HG03432 (cell line): ENCODE measurements around the gene TNK2.
A peak's percentile ranks its signal among the peaks of the same experiment; 100 is the strongest.

ENCODE experiments used
- ATAC-seq: cut with Tn5 transposase; IDR thresholded peaks from one replicate; pipeline ENCODE4 v1.9.1; 2021; ENCODE audit warnings: mild to moderate bottlenecking, moderate library complexity; ENCODE audit not compliant: unreplicated experiment

The TNK2 gene

GRCh38 chr3:195900436-195901355 is 7.7 kb downstream of the TNK2 start:
- peak; percentile 53 for ATAC-seq

DNA sequence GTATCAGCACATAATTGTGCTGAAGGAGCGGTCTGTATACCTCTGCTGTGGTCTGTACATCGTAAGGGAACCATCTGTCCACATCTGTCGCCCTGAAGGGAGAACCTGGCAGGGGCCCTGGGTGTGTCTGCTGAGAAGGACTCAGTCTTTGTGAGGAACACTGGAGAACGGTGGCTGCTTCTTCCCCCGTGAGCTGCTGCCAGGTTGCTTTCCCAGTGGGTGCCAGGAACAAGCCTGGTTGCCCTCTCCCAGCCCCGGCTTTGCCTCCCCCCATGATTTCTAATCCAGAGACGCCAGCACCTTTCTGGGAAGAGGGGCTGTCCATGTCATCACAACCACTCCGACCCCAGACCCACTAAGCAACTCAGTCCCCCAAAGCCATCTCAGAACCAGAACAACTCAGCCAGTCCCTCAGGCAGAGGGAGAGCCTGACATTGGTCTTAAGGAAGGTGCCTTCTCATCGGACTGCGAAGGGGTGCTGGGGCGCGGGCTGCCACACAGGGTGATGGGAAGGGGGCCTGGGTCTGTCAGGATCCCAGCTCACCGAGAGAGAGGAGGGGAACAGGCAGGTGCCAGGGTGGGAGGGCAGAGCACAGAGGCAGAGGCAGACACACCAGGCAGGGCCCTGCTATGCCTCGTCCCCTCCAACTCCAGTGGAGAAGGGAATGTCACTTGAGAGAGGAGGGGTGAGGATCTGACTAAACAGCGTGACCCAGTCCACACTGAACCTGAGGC is 8.5 kb downstream of the TNK2 start:
- ATAC-seq: no peak

DNA sequence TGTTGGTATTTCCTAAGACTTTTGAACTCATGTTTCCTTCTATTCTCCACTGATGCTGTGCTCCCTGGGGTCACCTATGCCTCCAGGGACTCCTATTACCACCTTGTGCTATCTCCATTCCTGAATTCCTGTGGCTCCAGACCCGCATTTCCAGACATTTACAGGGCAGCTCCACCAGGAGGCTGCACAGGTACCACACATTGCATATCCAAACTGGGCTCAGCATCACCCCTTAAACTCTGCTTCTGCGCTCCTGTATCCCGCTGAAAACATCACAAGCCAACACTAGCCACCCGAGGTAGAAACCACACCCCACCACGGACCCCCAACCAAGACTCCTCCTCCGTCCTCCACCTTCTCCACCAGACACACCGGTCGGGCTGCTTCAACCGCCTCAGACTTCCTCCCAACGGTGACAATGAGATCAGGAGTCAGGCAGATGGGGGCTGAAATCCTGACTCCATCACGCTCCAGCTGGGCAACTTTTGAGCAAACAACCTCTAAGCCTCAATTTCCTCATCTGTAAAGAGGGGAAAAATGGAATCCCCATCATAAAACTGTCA is 10.4 kb downstream of the TNK2 start:
- ATAC-seq: no peak

- ATAC-seq: no peak
Observed at GRCh38 chr3:195897081-195897852, 11.1 kb downstream of the TNK2 start.

- ATAC-seq: peak; percentile 5
Observed at GRCh38 chr3:195896361-195897080, 11.8 kb downstream of the TNK2 start.

- ATAC-seq: peak; percentile 52
Observed at GRCh38 chr3:195895861-195896360, 12.4 kb downstream of the TNK2 start.

- ATAC-seq: peak; percentile 72
Observed at GRCh38 chr3:195895078-195895860, 13.1 kb downstream of the TNK2 start.

DNA sequence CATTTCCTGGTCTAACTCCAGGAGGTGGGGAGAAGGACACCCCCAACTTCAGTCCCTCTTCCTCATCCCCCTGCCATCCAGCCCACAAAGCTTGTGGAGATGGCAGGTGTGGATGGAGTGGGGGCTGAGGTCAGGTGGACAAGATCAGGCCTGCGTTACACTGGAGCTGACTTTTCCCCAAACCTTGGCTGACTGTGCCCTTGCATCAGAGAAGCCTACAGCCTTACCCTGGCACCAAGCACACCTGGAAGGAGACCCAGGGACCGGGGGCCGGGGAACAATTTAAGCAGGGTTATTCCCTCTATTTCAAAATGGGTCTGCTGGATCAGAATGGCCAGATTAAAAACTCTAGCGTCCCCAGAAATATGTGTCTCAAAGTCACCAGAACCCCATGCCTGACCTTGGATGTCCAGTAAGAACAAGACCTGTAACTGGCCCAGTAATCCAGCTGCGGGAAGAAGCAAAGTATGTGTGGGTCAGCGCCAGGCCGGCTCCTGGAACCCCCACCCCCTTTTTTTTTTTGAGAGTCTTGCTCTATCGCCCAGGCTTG is 14.4 kb downstream of the TNK2 start:
- no peak for ATAC-seq

DNA sequence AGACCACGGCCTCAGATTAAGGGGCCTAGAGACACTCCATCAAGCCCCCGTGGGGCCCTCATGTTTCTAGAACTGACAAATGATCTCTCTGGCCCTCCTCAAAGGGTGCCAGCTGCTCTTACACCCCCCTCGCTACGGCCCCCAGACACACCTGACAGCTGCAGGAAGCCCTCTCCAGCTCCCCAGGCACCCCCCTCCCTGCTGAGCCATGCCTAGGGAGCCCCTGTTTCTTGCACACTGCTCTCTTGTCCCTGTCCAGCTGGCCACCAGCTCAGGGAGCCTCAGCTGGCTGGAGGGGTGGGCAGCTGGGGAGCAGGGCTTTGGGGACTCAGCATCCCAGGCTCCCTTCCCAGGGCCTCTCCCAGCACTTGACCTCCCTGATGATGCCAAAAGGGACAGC is 14.8 kb downstream of the TNK2 start:
- no peak for ATAC-seq

DNA sequence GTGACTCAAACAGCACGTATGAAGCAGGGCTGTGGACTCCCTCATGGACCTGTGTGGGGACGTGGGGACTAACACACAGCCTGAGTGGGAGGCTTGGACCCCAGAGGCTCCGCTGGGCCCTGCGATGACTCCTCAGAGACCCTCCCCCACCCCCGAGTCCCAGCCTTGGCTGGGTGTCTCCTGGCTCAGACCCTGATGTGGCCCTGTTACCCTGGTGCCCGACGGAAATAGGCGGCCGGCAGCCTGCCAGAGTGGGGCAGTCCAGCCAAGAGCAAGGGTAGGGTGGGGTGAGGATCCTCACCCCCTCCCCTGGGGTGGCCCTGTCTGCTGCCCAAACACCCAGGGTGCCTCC is 15.3 kb downstream of the TNK2 start:
- no peak for ATAC-seq

GRCh38 chr3:195892105-195893043 is 16.0 kb downstream of the TNK2 start:
- no peak for ATAC-seq

DNA sequence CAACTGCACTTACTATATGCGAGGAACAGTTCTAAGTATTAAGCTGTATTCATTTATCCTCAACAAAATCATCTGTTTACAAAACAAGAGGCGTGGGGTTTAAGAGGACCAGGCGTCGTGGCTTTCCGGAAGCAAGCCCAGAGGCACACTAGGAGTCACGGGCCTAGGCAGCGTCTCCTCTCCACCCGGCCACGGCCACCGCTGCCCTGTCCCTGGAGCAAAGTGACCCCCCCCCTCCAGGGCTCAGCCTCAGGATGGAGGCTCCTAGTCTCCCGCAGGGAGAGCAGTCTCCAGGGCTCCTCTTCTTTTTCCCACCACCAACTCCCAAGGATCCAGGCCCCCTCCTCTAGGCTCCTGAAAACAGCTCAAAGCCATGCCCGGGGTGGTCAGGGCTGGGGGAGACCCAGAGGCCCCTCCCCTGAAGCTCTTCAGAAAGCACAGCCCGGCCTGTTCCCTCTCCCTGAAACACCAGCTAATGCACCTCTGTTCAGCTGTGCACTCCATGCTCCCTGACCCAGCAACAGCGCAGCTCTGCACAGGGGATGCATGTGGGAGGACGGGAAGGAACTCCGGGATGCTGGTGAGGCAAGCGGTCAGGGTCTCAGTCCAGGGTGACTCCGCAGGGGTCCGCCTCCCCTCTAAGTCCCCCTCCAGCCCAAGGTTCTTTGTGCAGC is 16.8 kb downstream of the TNK2 start:
- ATAC-seq: no peak

- no peak for ATAC-seq
Observed at GRCh38 chr3:195889870-195890295, 18.5 kb downstream of the TNK2 start.

DNA sequence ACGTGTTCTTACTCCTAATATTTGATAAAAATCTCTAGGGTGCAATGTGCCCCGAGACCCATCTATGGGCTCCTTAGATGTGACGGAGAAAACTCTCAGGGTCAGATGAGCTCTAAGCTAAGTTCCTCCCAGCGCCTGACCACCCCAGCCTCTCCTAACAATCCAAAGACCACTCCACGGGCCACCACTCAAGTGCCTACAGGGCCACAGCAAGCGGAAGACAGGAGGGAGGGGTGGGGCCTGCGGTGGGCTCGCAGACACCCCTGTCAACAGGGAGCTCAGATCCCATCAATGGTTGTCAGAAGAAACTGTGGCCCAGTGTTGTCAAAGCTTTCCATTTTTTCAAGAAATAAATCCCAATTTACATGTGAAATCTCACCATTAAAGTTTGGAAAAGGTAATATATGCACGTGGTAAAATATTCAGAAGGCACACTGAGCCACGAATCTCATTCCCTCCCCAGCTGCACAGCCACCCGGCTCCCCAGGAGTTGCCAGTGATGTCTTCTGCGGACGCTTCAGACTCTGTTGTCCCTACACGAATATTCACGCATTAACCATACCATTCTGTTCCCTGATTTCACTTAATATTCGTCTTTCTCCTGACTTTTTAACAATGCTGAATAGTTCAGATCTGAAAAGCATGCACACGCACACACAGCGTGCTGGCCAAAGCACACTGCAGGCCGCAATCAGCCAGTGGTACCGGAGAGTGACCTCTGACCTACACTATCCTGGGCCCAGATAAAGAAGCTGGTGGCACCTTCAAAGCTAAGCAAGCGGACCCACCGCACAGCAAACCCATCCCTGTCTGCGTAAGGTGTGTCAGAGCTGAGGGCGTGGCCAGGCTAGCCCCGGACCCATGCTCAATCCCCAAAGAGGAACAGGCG is 19.1 kb downstream of the TNK2 start:
- no peak for ATAC-seq

GRCh38 chr3:195888311-195888761 is 20.0 kb downstream of the TNK2 start:
- ATAC-seq: no peak

DNA sequence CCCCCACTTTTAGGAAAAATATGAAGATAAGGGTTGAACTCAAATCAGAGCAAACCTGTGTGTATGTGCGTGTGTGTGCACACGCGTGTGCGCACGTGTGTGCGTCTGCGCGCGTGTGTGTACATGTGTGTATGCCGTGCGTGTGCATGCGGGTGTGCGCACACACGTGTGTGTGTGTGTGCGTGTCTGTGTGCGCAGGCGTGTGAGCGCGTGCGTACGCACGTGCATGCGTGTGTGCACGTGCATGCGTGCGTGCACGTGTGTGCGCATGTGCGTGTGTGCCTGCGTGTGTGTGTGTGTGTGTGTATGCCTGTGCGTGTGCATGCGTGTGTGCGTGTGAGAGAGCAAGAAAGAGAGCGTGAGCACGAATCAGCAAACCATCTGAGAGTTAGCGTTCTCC is 20.7 kb downstream of the TNK2 start:
- no peak for ATAC-seq
